GM23338 (cell line): ENCODE data around the gene MYT1. TPM values are rescaled to one million over a fixed set of nuclear protein-coding genes. Genes with fewer than 3 reads are reported as not detected.

Source experiments
- ATAC-seq: fragments of 200-7000 bp; cut with Tn5 transposase; 3 replicates; pipeline ENCODE4 v1.9.1; 2020
- DNase-seq: peaks from one replicate; pipeline ENCODE4 v3.0.0-alpha.2; 2015; ENCODE audit warnings: low spot score
- H2AFZ ChIP-seq: fragments of 200-600 bp; sonication (generic); 2 replicates; pipeline ENCODE4 v1.8.0; 2016; ENCODE audit warnings: antibody characterized with exemption, mild to moderate bottlenecking, moderate library complexity
- H3F3A ChIP-seq: fragments of 200-600 bp; sonication (generic); replicated peaks from 2 replicates; pipeline ENCODE4 v1.8.0; 2017; ENCODE audit warnings: antibody characterized with exemption, mixed run types, low read depth
- H3K27ac ChIP-seq: fragments of 200-600 bp; sonication (generic); 2 replicates; pipeline ENCODE4 v1.6.1; 2016; ENCODE audit warnings: low read depth
- H3K27me3 ChIP-seq: fragments of 200-600 bp; sonication (generic); 2 replicates; pipeline ENCODE4 v1.8.0; 2016; ENCODE audit warnings: mild to moderate bottlenecking, mixed run types, moderate library complexity; ENCODE audit not compliant: insufficient read depth
- H3K36me3 ChIP-seq: fragments of 200-600 bp; sonication (generic); 2 replicates; pipeline ENCODE4 v1.8.0; 2016; ENCODE audit warnings: mild to moderate bottlenecking; ENCODE audit not compliant: insufficient read depth
- H3K4me1 ChIP-seq: fragments of 200-600 bp; sonication (generic); 2 replicates; pipeline ENCODE4 v1.8.0; 2016; ENCODE audit warnings: mild to moderate bottlenecking, moderate library complexity; ENCODE audit not compliant: insufficient read depth
- H3K4me2 ChIP-seq: fragments of 200-600 bp; sonication (generic); 2 replicates; pipeline ENCODE4 v1.7.1; 2017; ENCODE audit warnings: mixed run types
- H3K4me3 ChIP-seq: fragments of 200-600 bp; sonication (generic); 2 replicates; pipeline ENCODE4 v1.6.1; 2016; ENCODE audit warnings: mixed run types
- H3K79me2 ChIP-seq: fragments of 200-600 bp; sonication (generic); replicated peaks from 2 replicates; pipeline ENCODE4 v1.8.0; 2017; ENCODE audit warnings: mild to moderate bottlenecking; ENCODE audit not compliant: insufficient read depth
- H3K9me2 ChIP-seq: fragments of 200-600 bp; sonication (generic); 2 replicates; pipeline ENCODE4 v1.8.0; 2017; ENCODE audit not compliant: insufficient read depth
- H4K20me1 ChIP-seq: fragments of 200-600 bp; sonication (generic); replicated peaks from 2 replicates; pipeline ENCODE4 v1.8.0; 2017; ENCODE audit warnings: mild to moderate bottlenecking; ENCODE audit not compliant: insufficient read depth
- H3K27ac Mint-ChIP-seq: 2 replicates; pipeline ENCODE4 v1.8.0; 2020; ENCODE audit warnings: inconsistent platforms, mild to moderate bottlenecking, moderate library complexity, mixed read lengths
- H3K27me3 Mint-ChIP-seq: 3 replicates; pipeline ENCODE4 v1.8.0; 2022; ENCODE audit warnings: low read depth, mild to moderate bottlenecking, moderate library complexity, mixed read lengths, inconsistent platforms; ENCODE audit not compliant: insufficient read depth, poor library complexity
- H3K36me3 Mint-ChIP-seq: 3 replicates; pipeline ENCODE4 v1.8.0; 2021; ENCODE audit warnings: low read depth, mild to moderate bottlenecking, inconsistent platforms, moderate library complexity, mixed read lengths
- H3K4me1 Mint-ChIP-seq: 3 replicates; pipeline ENCODE4 v1.8.0; 2020; ENCODE audit warnings: mild to moderate bottlenecking, inconsistent platforms, mixed read lengths
- H3K4me3 Mint-ChIP-seq: 3 replicates; pipeline ENCODE4 v1.8.0; 2021; ENCODE audit warnings: moderate library complexity, mild to moderate bottlenecking, inconsistent platforms, mixed read lengths
- H3K9me3 Mint-ChIP-seq: 3 replicates; pipeline ENCODE4 v1.8.0; 2020; ENCODE audit warnings: moderate library complexity, mild to moderate bottlenecking, inconsistent platforms, mixed read lengths
- CREB1 ChIP-seq: fragments of 250-450 bp; sonication (Bioruptor Pico); IDR thresholded peaks from 2 replicates; pipeline ENCODE4 v1.5.0; 2020; ENCODE audit warnings: low read depth, mild to moderate bottlenecking, moderate library complexity
- CTCF ChIP-seq, 2 experiments: fragments of 200-600 bp in 1 of 2; sonication (generic) in 1 of 2; conservative IDR thresholded peaks; 2 replicates each; pipeline versions ENCODE4 v1.5.1 to v1.6.1; 2016 to 2017; ENCODE audit warnings: antibody characterized with exemption in 2 of 2, low read depth in 2 of 2, mild to moderate bottlenecking in 2 of 2, moderate library complexity in 1 of 2
- EZH2 ChIP-seq: fragments of 200-600 bp; sonication (generic); IDR thresholded peaks from one replicate; pipeline ENCODE4 v1.8.0; 2017; ENCODE audit warnings: antibody characterized with exemption, mild to moderate bottlenecking, low read depth; ENCODE audit not compliant: unreplicated experiment
- JUNB ChIP-seq: IDR thresholded peaks from one replicate; pipeline ENCODE4 v1.6.1; 2016; ENCODE audit warnings: antibody characterized with exemption; ENCODE audit not compliant: unreplicated experiment
- POLR2AphosphoS5 ChIP-seq: IDR thresholded peaks from 2 replicates; pipeline ENCODE4 v1.6.1; 2016; ENCODE audit warnings: antibody characterized with exemption, low read depth
- REST ChIP-seq: IDR thresholded peaks from one replicate; pipeline ENCODE4 v1.6.1; 2018; ENCODE audit warnings: antibody characterized with exemption; ENCODE audit not compliant: unreplicated experiment
- STAT1 ChIP-seq: IDR thresholded peaks from one replicate; pipeline ENCODE4 v1.6.1; 2016; ENCODE audit warnings: antibody characterized with exemption; ENCODE audit not compliant: unreplicated experiment
- ZNF114 ChIP-seq: fragments of 250-450 bp; sonication (Bioruptor Pico); IDR thresholded peaks from 2 replicates; pipeline ENCODE4 v1.5.0; 2020; ENCODE audit warnings: mild to moderate bottlenecking, moderate library complexity
- polyA plus RNA-seq: library from polyadenylated mRNA; unstranded; fragments of >200 nt; fragmentation: Nextera tagmentation; extraction: Ambion mirVana; gene quantifications from 2 replicates; pipeline ENCODE4 v1.2.1, GENCODE V29; 2016
- total RNA-seq: library from RNA; depleted of rRNA; stranded (reverse); fragments of >200 nt; shearing (Covaris generic); gene quantifications from 2 replicates; pipeline ENCODE4 v1.2.3, GENCODE V29; 2014
- TF ChIP-seq, protein P1 (sequence below): IDR thresholded peaks from 2 replicates; pipeline ENCODE4 v1.6.1; 2016; ENCODE audit warnings: antibody characterized with exemption

MYT1 gene
- total and polyA plus RNA-seq, 2 experiments from 2014 or later: 0.83 to 1.6 TPM

- TF ChIP-seq POLR2AphosphoS5 (no peak), JUNB (no peak), EZH2 (no peak), CTCF (conservative IDR thresholded peaks at IDR 0.05; ENCODE audit: low read depth in 2 of 2) (no peak), REST (no peak), ZNF114 (CRISPR knock-in tag) (no peak), CREB1 (CRISPR knock-in tag) (no peak)
These were observed 33.4 kb upstream of the MYT1 start (continued) for GRCh38 chr20:64130876-64131275.

GRCh38 chr20:64131406-64131805 is 32.8 kb upstream of the MYT1 start:
- no peak overlapping the region for H3K27ac Mint-ChIP-seq
- peaks cover 6% of the 10 kb centered on the region for H3K9me3 Mint-ChIP-seq
- H3K27me3 Mint-ChIP-seq: peaks cover 2% of the 10 kb centered on the region

More at GRCh38 chr20:64131406-64131805, 32.8 kb upstream of the MYT1 start:
- Histone ChIP-seq H3K27me3 (no peaks in the 10 kb centered on the region), H4K20me1 (no peaks in the 10 kb centered on the region), H3K4me1 (no peaks in the 10 kb centered on the region; the same call in 1 of the 2 replicates), H3K36me3 (no peaks in the 10 kb centered on the region), H3K27ac (no peak overlapping the region), H2AFZ (no peak overlapping the region), H3K4me3 (no peak overlapping the region), H3K9me2 (no peaks in the 10 kb centered on the region), H3K79me2 (no peaks in the 10 kb centered on the region), H3F3A (no peaks in the 10 kb centered on the region), H3K4me2 (no peak overlapping the region)
- DNase-seq (no peak), ATAC-seq (peak; percentile 60)
- Mint-ChIP-seq H3K4me3 (no peak overlapping the region), H3K4me1 (peaks cover 7% of the 10 kb centered on the region; the same call in 2 of the 3 replicates), H3K36me3 (no peaks in the 10 kb centered on the region)
- TF ChIP-seq, protein P1, sequence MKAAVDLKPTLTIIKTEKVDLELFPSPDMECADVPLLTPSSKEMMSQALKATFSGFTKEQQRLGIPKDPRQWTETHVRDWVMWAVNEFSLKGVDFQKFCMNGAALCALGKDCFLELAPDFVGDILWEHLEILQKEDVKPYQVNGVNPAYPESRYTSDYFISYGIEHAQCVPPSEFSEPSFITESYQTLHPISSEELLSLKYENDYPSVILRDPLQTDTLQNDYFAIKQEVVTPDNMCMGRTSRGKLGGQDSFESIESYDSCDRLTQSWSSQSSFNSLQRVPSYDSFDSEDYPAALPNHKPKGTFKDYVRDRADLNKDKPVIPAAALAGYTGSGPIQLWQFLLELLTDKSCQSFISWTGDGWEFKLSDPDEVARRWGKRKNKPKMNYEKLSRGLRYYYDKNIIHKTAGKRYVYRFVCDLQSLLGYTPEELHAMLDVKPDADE: no peak
- no peak for TF ChIP-seq STAT1
- TF ChIP-seq CTCF (conservative IDR thresholded peaks at IDR 0.05; ENCODE audit: low read depth in 2 of 2): peak in 1 of 2 experiments; percentile 45; a peak in 2 of 4 replicates
- no peak for TF ChIP-seq POLR2AphosphoS5
